ENCODE data around the gene NACA. TPM values are rescaled to one million over a fixed set of nuclear protein-coding genes. Genes with fewer than 3 reads are reported as not detected.

The NACA gene
- total and polyA plus RNA-seq, 2 of the 13 experiments (the other 11 are each of a cell fraction or from before 2014, with no cell fraction given), result 799 to 1,700 TPM

DNA sequence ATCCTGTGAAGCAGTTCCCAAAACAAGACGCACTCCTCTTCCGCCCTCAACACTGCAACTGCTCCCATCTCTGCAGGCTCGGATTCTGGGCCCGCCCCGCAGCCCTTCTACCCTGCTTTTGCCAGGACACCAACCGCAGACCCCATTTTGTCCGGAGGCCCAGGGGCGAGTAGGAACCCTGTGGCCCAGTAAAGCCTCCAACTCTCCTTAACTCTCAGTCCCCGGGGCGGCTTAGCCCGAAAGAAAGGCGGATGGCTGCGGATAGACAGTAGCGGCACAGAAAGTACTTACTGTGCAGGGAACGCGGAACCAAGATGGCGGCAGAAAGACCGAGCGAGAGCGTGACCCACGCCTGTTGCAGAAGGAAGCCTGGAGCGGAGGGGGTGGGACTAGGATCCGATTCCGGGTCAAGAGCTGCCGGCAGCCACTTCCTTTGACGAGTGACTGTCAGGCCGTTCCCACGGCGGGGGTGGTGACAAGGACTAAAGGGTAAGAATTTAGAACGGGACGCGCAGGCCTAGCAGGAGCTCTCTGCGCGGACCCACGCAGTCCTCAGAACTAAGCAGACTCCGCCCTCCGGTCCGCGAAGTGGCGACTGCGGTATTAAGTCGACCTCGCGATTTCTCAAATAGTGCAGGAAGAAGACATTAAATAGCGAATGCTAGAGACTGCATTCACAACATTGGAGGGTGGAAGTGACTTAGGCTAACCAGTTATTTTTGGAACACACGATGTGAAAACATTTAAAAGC lies at the start of gene NACA (continued):
- TF ChIP-seq RBM39 (IDR thresholded peaks at IDR 0.05; ENCODE audit: low read depth, low read length, poor library complexity, severe bottlenecking), result peak; percentile 92
- peak; percentile 84; the same call in 1 of the 2 replicates for TF ChIP-seq GZF1 (CRISPR knock-in tag; IDR thresholded peaks at IDR 0.05)
- TF ChIP-seq PAX8 (CRISPR knock-in tag; IDR thresholded peaks at IDR 0.05; ENCODE audit: borderline replicate concordance), result no peak
- TF ChIP-seq ZNF354B (CRISPR knock-in tag; IDR thresholded peaks at IDR 0.05), result no peak
- TF ChIP-seq, protein P1, sequence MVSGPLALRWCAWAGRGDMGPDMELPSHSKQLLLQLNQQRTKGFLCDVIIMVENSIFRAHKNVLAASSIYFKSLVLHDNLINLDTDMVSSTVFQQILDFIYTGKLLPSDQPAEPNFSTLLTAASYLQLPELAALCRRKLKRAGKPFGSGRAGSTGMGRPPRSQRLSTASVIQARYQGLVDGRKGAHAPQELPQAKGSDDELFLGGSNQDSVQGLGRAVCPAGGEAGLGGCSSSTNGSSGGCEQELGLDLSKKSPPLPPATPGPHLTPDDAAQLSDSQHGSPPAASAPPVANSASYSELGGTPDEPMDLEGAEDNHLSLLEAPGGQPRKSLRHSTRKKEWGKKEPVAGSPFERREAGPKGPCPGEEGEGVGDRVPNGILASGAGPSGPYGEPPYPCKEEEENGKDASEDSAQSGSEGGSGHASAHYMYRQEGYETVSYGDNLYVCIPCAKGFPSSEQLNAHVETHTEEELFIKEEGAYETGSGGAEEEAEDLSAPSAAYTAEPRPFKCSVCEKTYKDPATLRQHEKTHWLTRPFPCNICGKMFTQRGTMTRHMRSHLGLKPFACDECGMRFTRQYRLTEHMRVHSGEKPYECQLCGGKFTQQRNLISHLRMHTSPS (CRISPR knock-in tag; IDR thresholded peaks at IDR 0.05; ENCODE audit: low read depth), result no peak
- TF ChIP-seq ZSCAN12 (CRISPR knock-in tag; IDR thresholded peaks at IDR 0.05), result 0 out of 2 replicates have a peak, but pooled peaks have one; percentile 74
- TF ChIP-seq, protein P2, sequence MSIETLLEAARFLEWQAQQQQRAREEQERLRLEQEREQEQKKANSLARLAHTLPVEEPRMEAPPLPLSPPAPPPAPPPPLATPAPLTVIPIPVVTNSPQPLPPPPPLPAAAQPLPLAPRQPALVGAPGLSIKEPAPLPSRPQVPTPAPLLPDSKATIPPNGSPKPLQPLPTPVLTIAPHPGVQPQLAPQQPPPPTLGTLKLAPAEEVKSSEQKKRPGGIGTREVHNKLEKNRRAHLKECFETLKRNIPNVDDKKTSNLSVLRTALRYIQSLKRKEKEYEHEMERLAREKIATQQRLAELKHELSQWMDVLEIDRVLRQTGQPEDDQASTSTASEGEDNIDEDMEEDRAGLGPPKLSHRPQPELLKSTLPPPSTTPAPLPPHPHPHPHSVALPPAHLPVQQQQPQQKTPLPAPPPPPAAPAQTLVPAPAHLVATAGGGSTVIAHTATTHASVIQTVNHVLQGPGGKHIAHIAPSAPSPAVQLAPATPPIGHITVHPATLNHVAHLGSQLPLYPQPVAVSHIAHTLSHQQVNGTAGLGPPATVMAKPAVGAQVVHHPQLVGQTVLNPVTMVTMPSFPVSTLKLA (IDR thresholded peaks at IDR 0.05), result peak; percentile 62
- 0 out of 2 replicates have a peak, but pooled peaks have one; percentile 22 for TF ChIP-seq U2AF2 (IDR thresholded peaks at IDR 0.05; ENCODE audit: low read depth, low read length)
- peak; percentile 85; the same call in 1 of the 2 replicates for TF ChIP-seq ZNF747 (CRISPR knock-in tag; IDR thresholded peaks at IDR 0.05; ENCODE audit: borderline replicate concordance)
- no peak for TF ChIP-seq CENPX (CRISPR knock-in tag; IDR thresholded peaks at IDR 0.05)
- TF ChIP-seq AGO1 (IDR thresholded peaks at IDR 0.05; ENCODE audit: low read depth, low read length, poor library complexity, severe bottlenecking), result peak; percentile 72
- no peak for TF ChIP-seq ZNF17 (CRISPR knock-in tag; IDR thresholded peaks at IDR 0.05)
- no peak for TF ChIP-seq U2AF1 (optimal IDR thresholded peaks at IDR 0.05; ENCODE audit: low read depth, low read length)
- peak; percentile 57; the same call in 1 of the 2 replicates for TF ChIP-seq ZNF232 (CRISPR knock-in tag; IDR thresholded peaks at IDR 0.05; ENCODE audit: borderline replicate concordance)
- TF ChIP-seq SRF (IDR thresholded peaks at IDR 0.05; ENCODE audit: low read depth, low read length), result no peak
- TF ChIP-seq ZBTB21 (CRISPR knock-in tag; IDR thresholded peaks at IDR 0.05), result no peak; the same call in none of the 2 replicates
- TF ChIP-seq, protein P3, sequence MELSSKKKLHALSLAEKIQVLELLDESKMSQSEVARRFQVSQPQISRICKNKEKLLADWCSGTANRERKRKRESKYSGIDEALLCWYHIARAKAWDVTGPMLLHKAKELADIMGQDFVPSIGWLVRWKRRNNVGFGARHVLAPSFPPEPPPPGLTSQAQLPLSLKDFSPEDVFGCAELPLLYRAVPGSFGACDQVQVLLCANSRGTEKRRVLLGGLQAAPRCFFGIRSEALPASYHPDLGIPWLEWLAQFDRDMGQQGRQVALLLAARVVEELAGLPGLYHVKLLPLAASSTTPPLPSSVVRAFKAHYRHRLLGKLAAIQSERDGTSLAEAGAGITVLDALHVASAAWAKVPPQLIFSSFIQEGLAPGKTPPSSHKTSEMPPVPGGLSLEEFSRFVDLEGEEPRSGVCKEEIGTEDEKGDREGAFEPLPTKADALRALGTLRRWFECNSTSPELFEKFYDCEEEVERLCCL (CRISPR knock-in tag; IDR thresholded peaks at IDR 0.05; ENCODE audit: borderline replicate concordance), result peak; percentile 87; the same call in 1 of the 2 replicates
- peak; percentile 73; the same call in 1 of the 2 replicates for TF ChIP-seq SP4 (CRISPR knock-in tag; IDR thresholded peaks at IDR 0.05)
- TF ChIP-seq FOXK1 (CRISPR knock-in tag; IDR thresholded peaks at IDR 0.05; ENCODE audit: borderline replicate concordance, low read depth), result peak; percentile 89; the same call in 1 of the 2 replicates
- TF ChIP-seq ZNF768 (CRISPR knock-in tag; IDR thresholded peaks at IDR 0.05), result peak; percentile 62; the same call in 1 of the 2 replicates
- no peak for TF ChIP-seq TAF15 (IDR thresholded peaks at IDR 0.05; ENCODE audit: low read depth, low read length, poor library complexity, severe bottlenecking)
